Mesenchymal stem cell (in vitro differentiated cells and primary cell): Measurements from ENCODE around the gene TMEM53.

Experiments used
- DNase-seq: peaks from one replicate; pipeline ENCODE4 v3.0.0-alpha.2; 2013
- H2AFZ ChIP-seq: one replicate; pipeline ENCODE4 v1.6.1; 2013; ENCODE audit warnings: low read depth, mild to moderate bottlenecking, control low read depth, inconsistent platforms, low read length, moderate library complexity
- H2AK5ac ChIP-seq: 2 replicates; pipeline ENCODE4 v1.6.1; 2013; ENCODE audit warnings: low read length, moderate library complexity, mild to moderate bottlenecking, inconsistent platforms; ENCODE audit not compliant: severe bottlenecking
- H2BK120ac ChIP-seq: one replicate; pipeline ENCODE4 v1.6.1; 2013; ENCODE audit warnings: low read depth, mild to moderate bottlenecking, inconsistent platforms, low read length, moderate library complexity
- H2BK12ac ChIP-seq, 2 experiments: one replicate each; pipeline ENCODE4 v1.6.1; 2013; ENCODE audit warnings: inconsistent platforms in 2 of 2, low read length in 2 of 2, mild to moderate bottlenecking in 2 of 2, moderate library complexity in 2 of 2, control low read depth in 1 of 2
- H2BK15ac ChIP-seq: one replicate; pipeline ENCODE4 v1.6.1; 2013; ENCODE audit warnings: mild to moderate bottlenecking, low read depth, inconsistent platforms; ENCODE audit not compliant: poor library complexity, severe bottlenecking
- H2BK5ac ChIP-seq: 2 replicates; pipeline ENCODE4 v1.6.1; 2013; ENCODE audit warnings: low read depth, mild to moderate bottlenecking, low read length, control low read depth, inconsistent platforms; ENCODE audit not compliant: poor library complexity, severe bottlenecking
- H3K14ac ChIP-seq, 2 experiments: one replicate each; pipeline ENCODE4 v1.6.1; 2013; ENCODE audit warnings: inconsistent platforms in 2 of 2, low read length in 2 of 2, control low read depth in 1 of 2, mild to moderate bottlenecking in 1 of 2, moderate library complexity in 1 of 2
- H3K18ac ChIP-seq, 2 experiments: one replicate each; pipeline ENCODE4 v1.6.1; 2013; ENCODE audit warnings: inconsistent platforms in 2 of 2, low read length in 2 of 2, control low read depth in 1 of 2, low read depth in 1 of 2, mild to moderate bottlenecking in 1 of 2
- H3K23ac ChIP-seq, 2 experiments: one replicate each; pipeline ENCODE4 v1.6.1; 2013; ENCODE audit warnings: inconsistent platforms in 2 of 2, low read length in 2 of 2, mild to moderate bottlenecking in 2 of 2, moderate library complexity in 2 of 2, control low read depth in 1 of 2
- H3K27ac ChIP-seq: 2 replicates; pipeline ENCODE4 v1.5.1; 2013; ENCODE audit warnings: mild to moderate bottlenecking, moderate library complexity, low read length, control low read depth, inconsistent platforms; ENCODE audit not compliant: poor library complexity, severe bottlenecking
- H3K27me3 ChIP-seq, 2 experiments: 2 replicates each; pipeline versions ENCODE4 v1.6.1 to v1.7.0; 2013; ENCODE audit warnings: low read length in 2 of 2, mild to moderate bottlenecking in 2 of 2, moderate library complexity in 2 of 2, control low read depth in 1 of 2, inconsistent platforms in 1 of 2; ENCODE audit not compliant: control insufficient read depth in 1 of 2, insufficient read depth in 1 of 2
- H3K36me3 ChIP-seq, 2 experiments: 2 replicates each; pipeline versions ENCODE4 v1.6.1 to v1.7.0; 2013; ENCODE audit warnings: low read length in 2 of 2, control low read depth in 1 of 2, inconsistent platforms in 1 of 2, low read depth in 1 of 2, mild to moderate bottlenecking in 1 of 2; ENCODE audit not compliant: insufficient read depth in 2 of 2, control insufficient read depth in 1 of 2
- H3K4ac ChIP-seq, 2 experiments: one replicate each; pipeline ENCODE4 v1.6.1; 2013; ENCODE audit warnings: inconsistent platforms in 2 of 2, low read length in 2 of 2, mild to moderate bottlenecking in 2 of 2, moderate library complexity in 2 of 2, control low read depth in 1 of 2, low read depth in 1 of 2
- H3K4me1 ChIP-seq: 2 replicates; pipeline ENCODE4 v1.6.1; 2013; ENCODE audit warnings: low read depth, low read length, control low read depth; ENCODE audit not compliant: control insufficient read depth, insufficient read depth
- H3K4me2 ChIP-seq: 2 replicates; pipeline ENCODE4 v1.6.1; 2013; ENCODE audit warnings: low read length, mild to moderate bottlenecking, inconsistent platforms; ENCODE audit not compliant: poor library complexity, severe bottlenecking
- H3K4me3 ChIP-seq, 2 experiments: 2 replicates each; pipeline versions ENCODE4 v1.5.1 to v1.7.0; 2013; ENCODE audit warnings: low read length in 2 of 2, mild to moderate bottlenecking in 2 of 2, control low read depth in 1 of 2, low read depth in 1 of 2; ENCODE audit not compliant: insufficient read depth in 1 of 2
- H3K79me1 ChIP-seq: replicated peaks from 2 replicates; pipeline ENCODE4 v1.6.1; 2013; ENCODE audit warnings: mild to moderate bottlenecking, control low read depth, low read length, inconsistent platforms; ENCODE audit not compliant: poor library complexity, severe bottlenecking
- H3K9ac ChIP-seq: 2 replicates; pipeline ENCODE4 v1.7.0; 2013; ENCODE audit warnings: mild to moderate bottlenecking, low read length, moderate library complexity
- H3K9me3 ChIP-seq: 2 replicates; pipeline ENCODE4 v1.7.0; 2013; ENCODE audit warnings: mild to moderate bottlenecking, low read length; ENCODE audit not compliant: control insufficient read depth
- H4K8ac ChIP-seq: one replicate; pipeline ENCODE4 v1.6.1; 2013; ENCODE audit warnings: inconsistent platforms, mild to moderate bottlenecking, low read length, moderate library complexity
- H4K91ac ChIP-seq: one replicate; pipeline ENCODE4 v1.6.1; 2013; ENCODE audit warnings: mild to moderate bottlenecking, low read length, inconsistent platforms
- WGBS: methylation state at CpG from one replicate; pipeline ENCODE4 v1.1.7; 2013; ENCODE audit warnings: mixed read lengths; 5-methylcytosine and 5-hydroxymethylcytosine counted together

TMEM53 gene

DNA sequence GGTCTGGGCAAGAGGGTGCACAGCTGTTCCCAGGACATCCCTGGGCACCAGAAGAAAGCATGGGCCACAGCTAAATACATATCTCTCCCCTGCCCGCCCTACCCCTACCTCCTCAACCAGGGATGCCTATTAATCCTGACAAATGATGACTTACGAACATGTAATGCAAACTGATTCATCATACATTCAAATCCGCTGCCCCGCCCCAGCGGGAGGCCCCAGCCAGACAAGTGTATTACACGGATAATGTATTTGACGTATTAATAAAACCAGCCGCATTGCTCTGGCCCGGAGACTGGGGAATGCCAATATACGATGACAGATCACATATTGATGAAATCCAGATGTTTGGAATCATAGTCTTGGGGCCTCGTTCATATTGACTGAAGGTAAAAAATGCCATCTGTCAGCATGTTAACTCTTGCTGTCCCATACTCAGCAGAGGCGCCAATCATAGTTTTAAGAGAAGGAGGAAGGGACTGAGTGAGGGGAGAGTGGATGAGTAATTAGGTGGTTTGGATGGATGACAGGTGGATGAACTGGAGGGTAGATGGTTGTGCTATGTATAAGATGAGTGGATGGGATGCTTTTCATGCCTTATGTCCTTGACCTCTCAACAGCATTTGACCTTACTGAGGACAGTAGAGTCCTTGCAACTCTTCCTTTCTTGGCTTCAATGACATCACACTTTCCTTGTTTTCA is 68.2 kb downstream of the TMEM53 start:
- Histone ChIP-seq H3K9ac (no peak overlapping the region), H2AK5ac (no peak overlapping the region), H2BK15ac (no peak overlapping the region), H3K4me1 (no peaks in the 10 kb centered on the region), H2BK5ac (no peak overlapping the region), H3K4me3 (no peak overlapping the region), H3K14ac (no peak overlapping the region), H3K27ac (no peak overlapping the region), H2BK12ac (no peak overlapping the region), H2BK120ac (no peak overlapping the region), H3K36me3 (no peaks in the 10 kb centered on the region), H4K91ac (no peak overlapping the region), H4K8ac (no peak overlapping the region), H3K4ac (no peak overlapping the region), H3K4me2 (no peak overlapping the region), H3K79me1 (no peaks in the 10 kb centered on the region), H3K18ac (no peak overlapping the region), H2AFZ (no peak overlapping the region), H3K27me3 (peaks cover 57 to 77% of the 10 kb centered on the region in 2 experiments), H3K9me3 (no peaks in the 10 kb centered on the region), H3K23ac (no peak overlapping the region)
- DNase-seq, result no peak
- 91% methylated on average over 12 of the region's 12 CpGs for WGBS

DNA sequence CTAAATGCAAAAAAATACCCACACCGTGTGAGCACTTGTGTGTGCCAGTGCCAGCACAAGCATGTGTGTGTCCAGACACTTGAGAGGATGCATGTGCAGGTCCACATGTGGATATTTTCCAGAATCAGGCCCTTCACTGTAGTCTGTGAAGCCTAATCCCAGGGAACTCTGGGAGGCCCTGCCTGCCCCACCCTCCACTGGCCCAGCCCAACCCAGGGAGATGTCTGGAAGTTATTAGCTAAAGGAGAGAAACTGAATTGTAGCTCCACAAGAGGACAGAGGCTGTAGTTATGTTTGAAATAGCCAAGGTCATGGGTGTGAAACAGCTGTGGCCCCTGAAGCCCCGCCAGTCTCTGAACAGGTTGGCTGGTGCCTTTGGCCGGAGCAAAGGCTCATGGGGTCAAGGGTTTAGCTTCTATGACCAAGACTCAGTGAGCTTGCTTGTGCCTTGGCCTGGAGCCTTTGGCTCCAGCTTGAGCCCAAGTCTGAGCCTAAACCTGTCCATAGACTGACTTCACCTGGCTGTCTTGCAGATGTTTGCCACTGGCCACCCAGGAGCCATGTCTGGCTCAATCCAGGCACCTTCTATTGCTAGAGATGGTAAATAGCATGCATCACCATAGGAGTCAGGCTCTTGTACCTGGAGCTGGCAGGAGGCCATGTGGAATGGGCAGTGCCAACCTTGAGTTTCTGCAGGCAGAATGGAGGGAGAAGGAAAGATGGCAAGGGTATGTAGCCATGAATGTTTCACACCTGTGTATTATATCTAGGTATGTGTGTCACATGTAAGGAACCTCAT is 69.9 kb downstream of the TMEM53 start:
- Histone ChIP-seq H2AFZ (no peak overlapping the region), H2AK5ac (no peak overlapping the region), H3K4me2 (no peak overlapping the region), H2BK15ac (no peak overlapping the region), H3K27me3 (peaks cover 66 to 74% of the 10 kb centered on the region in 2 experiments), H2BK12ac (no peak overlapping the region), H4K8ac (no peak overlapping the region), H3K27ac (no peak overlapping the region), H3K36me3 (no peaks in the 10 kb centered on the region), H2BK120ac (no peak overlapping the region), H3K23ac (no peak overlapping the region), H3K9ac (no peak overlapping the region), H4K91ac (no peak overlapping the region), H3K79me1 (no peaks in the 10 kb centered on the region), H3K4me3 (no peak overlapping the region), H3K18ac (no peak overlapping the region), H2BK5ac (no peak overlapping the region), H3K9me3 (no peaks in the 10 kb centered on the region), H3K4ac (no peak overlapping the region), H3K4me1 (no peaks in the 10 kb centered on the region), H3K14ac (no peak overlapping the region)
- WGBS, result 79% methylated on average over 3 of the region's 3 CpGs
- no peak for DNase-seq

GRCh38 chr1:44603718-44604117 is 70.6 kb downstream of the TMEM53 start:
- Histone ChIP-seq H2BK15ac (no peak overlapping the region), H3K14ac (no peak overlapping the region), H2BK120ac (no peak overlapping the region), H3K18ac (no peak overlapping the region), H3K23ac (no peak overlapping the region), H2BK5ac (no peak overlapping the region), H3K36me3 (no peaks in the 10 kb centered on the region), H3K4me1 (no peaks in the 10 kb centered on the region), H3K79me1 (no peaks in the 10 kb centered on the region), H3K4me2 (no peak overlapping the region), H3K27me3 (peaks cover 66 to 72% of the 10 kb centered on the region in 2 experiments), H4K8ac (no peak overlapping the region), H3K27ac (no peak overlapping the region), H2BK12ac (no peak overlapping the region), H4K91ac (no peak overlapping the region), H3K4ac (no peak overlapping the region), H3K9me3 (no peaks in the 10 kb centered on the region), H3K4me3 (no peak overlapping the region), H2AFZ (no peak overlapping the region), H3K9ac (no peak overlapping the region), H2AK5ac (no peak overlapping the region)
- DNase-seq, result no peak
- WGBS, result 70% methylated on average over 4 of the region's 4 CpGs
